ENCODE measurements around the gene APIP. TPM values are rescaled to one million over a fixed set of nuclear protein-coding genes. Genes with fewer than 3 reads are reported as not detected.

Gene APIP
- total RNA-seq, 1 experiment from 2014 or later: 24.3 TPM

DNA sequence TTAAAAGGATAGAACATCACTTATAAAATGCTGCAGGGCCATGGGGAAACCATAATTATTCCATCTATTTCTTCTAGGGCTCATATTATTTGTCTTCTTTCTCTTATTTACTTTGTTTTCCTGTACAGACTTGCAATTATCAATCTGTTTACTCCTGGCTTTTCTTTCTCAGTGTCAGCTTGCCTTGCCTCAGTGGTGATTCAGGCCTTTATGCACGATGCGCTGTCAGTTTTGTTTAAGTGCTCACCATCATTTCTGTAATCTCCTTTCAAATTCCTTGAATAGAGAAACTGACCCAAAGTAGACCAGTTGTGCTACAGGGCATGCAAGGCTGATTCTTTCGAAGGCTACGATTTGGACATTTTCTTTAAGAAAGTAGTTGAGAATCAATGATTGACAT is 5.0 kb upstream of the APIP start:
- H3K9me3 Mint-ChIP-seq: no peaks in the 10 kb centered on the region
- H3K27me3 Mint-ChIP-seq (ENCODE audit: low read depth): no peaks in the 10 kb centered on the region
- POLR2A ChIA-PET: no interaction called here

More for the DNA sequence above, 5.0 kb upstream of the APIP start:
- CTCF ChIA-PET: no interaction called here
- Mint-ChIP-seq H3K4me3 (no peak overlapping the region), H3K36me3 (no peaks in the 10 kb centered on the region), H3K27ac (no peak overlapping the region), H3K4me1 (peaks cover 14% of the 10 kb centered on the region)
- TF ChIP-seq ZSCAN18 (CRISPR knock-in tag; IDR thresholded peaks at IDR 0.05): no peak
- no peak for TF ChIP-seq PRRX2 (CRISPR knock-in tag; IDR thresholded peaks at IDR 0.05)
- TF ChIP-seq TEAD4 (CRISPR knock-in tag; IDR thresholded peaks at IDR 0.05): no peak
- TF ChIP-seq ZMAT4 (CRISPR knock-in tag; IDR thresholded peaks at IDR 0.05): no peak
- TF ChIP-seq ZNF121 (CRISPR knock-in tag; IDR thresholded peaks at IDR 0.05): no peak
- no peak for TF ChIP-seq ERG (CRISPR knock-in tag; IDR thresholded peaks at IDR 0.05)
- TF ChIP-seq ZNF396 (CRISPR knock-in tag; IDR thresholded peaks at IDR 0.05; ENCODE audit: borderline replicate concordance): no peak
- TF ChIP-seq ZNF425 (CRISPR knock-in tag; conservative IDR thresholded peaks at IDR 0.05): no peak
- TF ChIP-seq ZNF671 (CRISPR knock-in tag; IDR thresholded peaks at IDR 0.05): no peak
- TF ChIP-seq, protein P1, sequence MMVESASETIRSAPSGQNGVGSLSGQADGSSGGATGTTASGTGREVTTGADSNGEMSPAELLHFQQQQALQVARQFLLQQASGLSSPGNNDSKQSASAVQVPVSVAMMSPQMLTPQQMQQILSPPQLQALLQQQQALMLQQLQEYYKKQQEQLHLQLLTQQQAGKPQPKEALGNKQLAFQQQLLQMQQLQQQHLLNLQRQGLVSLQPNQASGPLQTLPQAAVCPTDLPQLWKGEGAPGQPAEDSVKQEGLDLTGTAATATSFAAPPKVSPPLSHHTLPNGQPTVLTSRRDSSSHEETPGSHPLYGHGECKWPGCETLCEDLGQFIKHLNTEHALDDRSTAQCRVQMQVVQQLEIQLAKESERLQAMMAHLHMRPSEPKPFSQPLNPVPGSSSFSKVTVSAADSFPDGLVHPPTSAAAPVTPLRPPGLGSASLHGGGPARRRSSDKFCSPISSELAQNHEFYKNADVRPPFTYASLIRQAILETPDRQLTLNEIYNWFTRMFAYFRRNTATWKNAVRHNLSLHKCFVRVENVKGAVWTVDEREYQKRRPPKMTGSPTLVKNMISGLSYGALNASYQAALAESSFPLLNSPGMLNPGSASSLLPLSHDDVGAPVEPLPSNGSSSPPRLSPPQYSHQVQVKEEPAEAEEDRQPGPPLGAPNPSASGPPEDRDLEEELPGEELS (CRISPR knock-in tag; IDR thresholded peaks at IDR 0.05): no peak
- TF ChIP-seq, protein P2, sequence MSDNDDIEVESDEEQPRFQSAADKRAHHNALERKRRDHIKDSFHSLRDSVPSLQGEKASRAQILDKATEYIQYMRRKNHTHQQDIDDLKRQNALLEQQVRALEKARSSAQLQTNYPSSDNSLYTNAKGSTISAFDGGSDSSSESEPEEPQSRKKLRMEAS (CRISPR knock-in tag; IDR thresholded peaks at IDR 0.05): no peak
- TF ChIP-seq ZNF138 (CRISPR knock-in tag; conservative IDR thresholded peaks at IDR 0.05): no peak
- no peak for TF ChIP-seq RORB (CRISPR knock-in tag; IDR thresholded peaks at IDR 0.05)
- TF ChIP-seq TEAD1 (CRISPR knock-in tag; IDR thresholded peaks at IDR 0.05): no peak
- TF ChIP-seq, protein P3, sequence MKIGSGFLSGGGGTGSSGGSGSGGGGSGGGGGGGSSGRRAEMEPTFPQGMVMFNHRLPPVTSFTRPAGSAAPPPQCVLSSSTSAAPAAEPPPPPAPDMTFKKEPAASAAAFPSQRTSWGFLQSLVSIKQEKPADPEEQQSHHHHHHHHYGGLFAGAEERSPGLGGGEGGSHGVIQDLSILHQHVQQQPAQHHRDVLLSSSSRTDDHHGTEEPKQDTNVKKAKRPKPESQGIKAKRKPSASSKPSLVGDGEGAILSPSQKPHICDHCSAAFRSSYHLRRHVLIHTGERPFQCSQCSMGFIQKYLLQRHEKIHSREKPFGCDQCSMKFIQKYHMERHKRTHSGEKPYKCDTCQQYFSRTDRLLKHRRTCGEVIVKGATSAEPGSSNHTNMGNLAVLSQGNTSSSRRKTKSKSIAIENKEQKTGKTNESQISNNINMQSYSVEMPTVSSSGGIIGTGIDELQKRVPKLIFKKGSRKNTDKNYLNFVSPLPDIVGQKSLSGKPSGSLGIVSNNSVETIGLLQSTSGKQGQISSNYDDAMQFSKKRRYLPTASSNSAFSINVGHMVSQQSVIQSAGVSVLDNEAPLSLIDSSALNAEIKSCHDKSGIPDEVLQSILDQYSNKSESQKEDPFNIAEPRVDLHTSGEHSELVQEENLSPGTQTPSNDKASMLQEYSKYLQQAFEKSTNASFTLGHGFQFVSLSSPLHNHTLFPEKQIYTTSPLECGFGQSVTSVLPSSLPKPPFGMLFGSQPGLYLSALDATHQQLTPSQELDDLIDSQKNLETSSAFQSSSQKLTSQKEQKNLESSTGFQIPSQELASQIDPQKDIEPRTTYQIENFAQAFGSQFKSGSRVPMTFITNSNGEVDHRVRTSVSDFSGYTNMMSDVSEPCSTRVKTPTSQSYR (CRISPR knock-in tag; IDR thresholded peaks at IDR 0.05): no peak
- TF ChIP-seq ZBTB43 (CRISPR knock-in tag; IDR thresholded peaks at IDR 0.05): no peak
- no peak for TF ChIP-seq FOXJ3 (CRISPR knock-in tag; IDR thresholded peaks at IDR 0.05; ENCODE audit: borderline replicate concordance)
- TF ChIP-seq, protein P4, sequence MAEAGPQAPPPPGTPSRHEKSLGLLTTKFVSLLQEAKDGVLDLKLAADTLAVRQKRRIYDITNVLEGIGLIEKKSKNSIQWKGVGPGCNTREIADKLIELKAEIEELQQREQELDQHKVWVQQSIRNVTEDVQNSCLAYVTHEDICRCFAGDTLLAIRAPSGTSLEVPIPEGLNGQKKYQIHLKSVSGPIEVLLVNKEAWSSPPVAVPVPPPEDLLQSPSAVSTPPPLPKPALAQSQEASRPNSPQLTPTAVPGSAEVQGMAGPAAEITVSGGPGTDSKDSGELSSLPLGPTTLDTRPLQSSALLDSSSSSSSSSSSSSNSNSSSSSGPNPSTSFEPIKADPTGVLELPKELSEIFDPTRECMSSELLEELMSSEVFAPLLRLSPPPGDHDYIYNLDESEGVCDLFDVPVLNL (CRISPR knock-in tag; IDR thresholded peaks at IDR 0.05; ENCODE audit: borderline replicate concordance, low read depth): no peak
- no peak for DNase-seq (ENCODE audit: low spot score)
- ATAC-seq: no peak
